Activated CD8-positive, alpha-beta memory T cell treated with anti-CD3 and anti-CD28 coated beads for 24 hours (primary cell): ENCODE measurements around the gene TUBGCP6.

ENCODE experiments used
- DNase-seq: peaks from one replicate; pipeline ENCODE4 v3.0.0-alpha.2; 2020

The TUBGCP6 gene

DNA sequence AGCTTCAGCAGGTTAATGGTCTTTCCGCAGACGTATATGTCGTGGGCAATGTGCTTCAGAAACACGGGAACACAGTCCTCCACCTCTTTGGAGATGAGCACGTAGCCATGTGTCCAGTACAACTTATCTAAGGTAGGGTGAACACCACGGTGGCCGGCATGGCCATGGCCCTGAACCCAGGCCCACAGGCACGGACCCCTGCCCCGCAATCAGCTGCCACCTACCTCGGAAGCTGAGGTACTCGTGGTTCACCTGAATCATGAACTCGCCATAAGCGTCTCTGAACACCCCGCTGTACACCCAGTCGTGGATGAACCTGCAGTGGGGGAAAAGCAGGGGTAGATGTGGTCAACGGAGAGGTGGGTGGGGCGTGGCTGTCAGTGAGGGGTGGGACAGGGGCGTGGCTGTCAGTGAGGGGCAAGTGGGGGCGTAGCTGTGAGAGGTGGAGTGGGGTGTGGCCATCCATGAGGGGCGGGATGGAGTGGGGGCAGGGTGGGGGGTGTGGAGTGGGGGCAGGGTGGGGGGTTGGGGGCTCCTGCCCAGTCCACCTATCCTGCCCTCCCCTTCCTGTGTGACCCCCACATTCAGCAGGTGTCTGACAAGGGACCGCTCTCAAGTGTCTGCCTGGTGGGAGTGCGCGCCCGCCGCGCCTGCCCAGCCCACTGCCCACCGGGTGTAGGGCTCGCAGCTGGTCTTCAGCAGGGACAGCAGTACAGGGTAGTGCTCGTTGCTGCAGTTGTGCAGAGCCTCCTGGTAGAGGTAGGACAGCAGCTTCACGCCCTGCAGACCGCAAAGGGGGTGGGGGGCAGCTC lies 18.6 kb downstream of the TUBGCP6 start:
- DNase-seq, result no peak

DNA sequence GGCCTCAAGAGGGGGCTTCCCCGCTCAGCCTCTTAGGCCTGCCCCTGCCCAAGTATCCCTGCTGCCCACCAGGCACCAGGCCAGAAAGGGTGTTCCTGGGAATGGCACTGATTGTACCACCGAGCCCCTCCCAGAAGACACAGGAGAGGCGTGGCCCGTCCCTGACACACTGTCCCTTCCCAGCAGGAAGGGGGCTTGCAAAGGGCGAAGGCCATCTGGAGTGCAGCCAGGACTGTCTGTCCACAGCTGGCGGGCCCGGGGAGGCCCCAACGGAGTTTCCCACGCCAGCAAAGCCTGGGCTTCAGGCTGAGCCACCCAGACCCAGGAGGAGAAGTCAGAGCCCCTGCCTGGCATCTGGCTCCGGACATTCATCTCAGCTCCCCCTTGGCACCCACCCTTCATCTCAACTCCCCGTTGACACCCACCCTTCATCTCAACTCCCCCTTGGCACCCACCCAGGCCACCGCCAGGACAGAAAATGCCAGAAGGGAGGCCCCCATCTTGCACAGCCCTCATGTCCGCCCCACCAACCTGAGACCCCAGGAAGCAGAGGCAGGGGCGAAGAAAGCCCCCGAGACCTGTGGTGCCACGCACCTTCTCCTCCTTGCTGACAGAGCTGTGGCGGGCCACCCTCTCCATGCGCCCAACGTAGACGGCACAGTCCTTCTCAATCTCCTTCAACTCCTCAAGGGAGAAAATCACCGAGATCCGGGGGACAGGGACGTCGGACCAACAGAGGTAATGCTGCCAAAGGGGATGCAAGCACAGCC lies 19.4 kb downstream of the TUBGCP6 start:
- no peak for DNase-seq

DNA sequence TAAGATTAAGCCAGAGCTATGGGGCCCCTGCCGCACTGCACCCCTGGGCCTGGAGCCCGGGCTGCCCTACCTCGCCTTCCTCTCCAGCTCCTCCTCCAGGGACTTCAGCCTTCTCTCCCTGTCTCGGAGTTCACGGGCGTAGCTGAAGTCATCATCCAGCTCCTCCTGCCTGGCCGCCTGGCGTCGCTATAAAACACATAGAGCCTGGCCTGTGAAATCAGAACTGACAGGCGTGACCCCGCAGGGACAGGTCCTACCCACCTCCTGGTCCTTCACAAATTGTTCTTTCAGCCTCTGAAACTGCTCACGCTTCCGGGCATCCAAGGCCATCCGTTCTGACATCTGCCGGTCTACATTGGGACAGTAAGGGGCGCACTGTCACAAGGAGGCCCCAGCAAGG lies 20.8 kb downstream of the TUBGCP6 start:
- no peak for DNase-seq

DNA sequence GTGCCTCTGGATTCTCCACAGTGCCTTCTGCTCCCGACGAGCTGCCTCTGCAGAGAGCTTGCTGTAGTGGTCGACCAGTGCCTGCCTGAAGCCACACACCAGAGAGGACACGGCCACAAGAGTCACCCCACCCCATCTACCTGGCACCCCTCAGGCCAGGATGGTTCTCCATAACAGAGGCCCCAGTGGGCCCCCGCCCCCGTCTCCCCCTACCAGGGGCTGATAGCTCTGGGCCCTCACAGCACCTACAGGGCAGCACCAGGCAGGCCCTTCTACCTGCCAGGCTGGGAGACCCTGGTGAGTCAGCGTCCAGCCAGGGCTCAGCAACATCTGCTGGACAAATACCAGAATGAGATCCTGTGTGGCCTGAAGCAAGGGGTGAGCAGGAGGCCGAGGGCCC lies 22.3 kb downstream of the TUBGCP6 start:
- DNase-seq, result no peak

DNA sequence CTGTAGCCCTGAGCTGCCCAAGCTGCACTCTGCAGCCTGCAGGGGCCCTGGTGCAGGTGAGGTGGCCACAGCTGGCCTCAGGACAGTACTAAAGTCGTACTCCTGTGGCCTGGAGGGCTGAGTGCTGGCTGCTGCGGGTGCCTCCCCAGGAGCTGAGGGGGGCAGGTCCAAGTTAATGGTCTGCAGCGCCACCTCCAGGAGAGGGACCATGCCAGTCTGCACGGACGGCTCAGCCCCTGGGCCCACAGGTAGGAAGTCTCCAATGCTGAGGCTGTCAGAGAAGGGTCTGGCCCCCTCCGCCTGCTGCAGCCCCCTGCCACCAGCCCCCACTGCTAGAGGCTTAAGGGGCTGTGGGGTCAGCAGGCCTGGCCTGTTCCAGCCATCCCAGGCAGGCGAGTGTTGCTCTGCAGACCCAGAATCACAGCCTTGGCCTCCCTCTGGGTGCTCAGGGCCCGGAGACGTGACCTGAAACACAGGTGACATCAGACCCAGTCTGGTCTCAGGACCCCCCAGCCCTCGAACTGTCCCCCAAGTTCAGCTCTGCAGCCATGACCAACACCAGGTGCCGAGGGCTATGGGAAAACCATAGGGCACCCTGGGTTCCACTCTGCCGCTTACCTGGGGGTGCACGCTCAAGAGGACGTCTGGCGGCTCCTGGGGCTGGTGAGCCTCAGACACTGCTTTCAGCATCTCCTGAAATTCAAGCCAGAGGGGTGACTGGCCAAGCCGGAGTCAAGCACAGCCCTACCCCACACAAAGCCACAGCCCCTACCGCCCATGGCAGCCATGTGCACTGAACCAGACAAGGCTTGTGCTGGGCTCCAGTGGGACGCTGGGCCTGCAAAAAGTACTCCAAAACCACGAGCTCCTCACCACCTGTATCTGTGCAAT lies 23.2 kb downstream of the TUBGCP6 start:
- DNase-seq, result no peak

DNA sequence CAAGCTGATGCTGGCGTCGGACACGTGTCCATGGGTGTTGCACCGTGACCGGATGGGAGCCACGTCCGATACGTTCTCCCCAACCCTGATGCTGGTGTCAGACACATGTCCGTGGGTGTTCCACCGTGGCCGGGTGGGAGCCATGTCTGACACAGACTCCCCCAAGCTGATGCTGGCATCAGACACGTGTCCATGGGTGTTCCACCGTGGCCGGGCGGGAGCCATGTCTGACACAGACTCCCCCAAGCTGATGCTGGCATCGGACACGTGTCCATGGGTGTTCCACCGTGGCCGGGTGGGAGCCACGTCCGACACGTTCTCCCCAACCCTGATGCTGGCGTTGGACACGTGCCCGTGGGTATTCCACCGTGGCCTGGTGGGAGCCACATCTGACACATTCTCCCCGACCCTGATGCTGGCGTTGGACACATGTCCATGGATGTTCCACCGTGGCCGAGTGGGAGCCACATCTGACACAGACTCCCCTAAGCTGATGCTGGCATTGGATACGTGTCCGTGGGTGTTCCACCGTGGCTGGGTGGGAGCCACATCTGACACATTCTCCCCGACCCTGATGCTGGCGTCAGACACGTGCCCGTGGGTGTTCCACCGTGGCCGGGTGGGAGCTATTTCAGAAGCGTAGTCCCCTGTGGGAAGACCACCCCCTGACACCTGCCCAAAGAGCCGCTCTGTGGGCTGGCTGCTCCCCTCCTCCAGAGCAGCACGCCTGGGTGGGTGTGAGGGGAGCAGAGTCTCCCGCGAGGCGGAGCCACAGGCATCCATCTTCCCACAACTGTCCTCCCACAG lies 24.0 kb downstream of the TUBGCP6 start:
- no peak for DNase-seq

DNA sequence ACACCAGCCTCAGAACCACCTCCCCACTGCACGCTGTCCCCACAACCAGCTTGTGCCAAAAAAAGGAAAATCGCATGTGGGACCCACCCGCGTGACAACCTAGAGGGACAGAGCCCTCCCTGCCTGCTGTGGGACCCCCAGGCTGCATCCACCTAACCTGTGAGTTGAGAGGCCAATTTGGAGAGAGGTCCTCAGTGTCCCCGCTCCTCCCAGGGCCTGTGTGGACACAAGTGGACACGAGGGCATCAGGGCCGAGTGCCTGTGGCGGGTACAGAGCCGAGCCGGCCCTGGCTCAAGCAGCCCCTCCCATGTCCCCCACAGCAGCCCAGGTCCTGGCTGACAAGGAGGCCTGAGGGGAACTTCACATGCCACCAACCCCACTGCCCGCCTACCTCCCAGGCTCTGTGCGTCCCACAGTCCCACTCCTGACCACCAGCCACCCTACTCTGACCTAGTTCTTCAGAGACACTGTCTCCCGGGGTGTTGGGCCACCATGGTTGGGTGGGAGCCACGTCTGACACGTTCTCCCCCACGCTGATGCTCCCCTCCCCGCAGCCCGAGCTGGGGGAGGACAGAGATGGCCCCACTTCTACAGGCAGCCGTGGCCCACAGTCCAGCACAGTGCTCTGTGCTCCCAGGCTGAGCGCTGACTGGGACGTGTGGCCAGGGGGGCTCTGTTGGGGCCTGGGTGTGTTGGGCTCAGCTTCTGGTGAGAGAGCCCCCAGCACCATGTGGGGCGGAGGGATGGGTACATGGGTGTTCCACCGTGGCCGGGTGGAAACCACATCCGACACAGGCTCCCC lies 24.8 kb downstream of the TUBGCP6 start:
- no peak for DNase-seq

DNA sequence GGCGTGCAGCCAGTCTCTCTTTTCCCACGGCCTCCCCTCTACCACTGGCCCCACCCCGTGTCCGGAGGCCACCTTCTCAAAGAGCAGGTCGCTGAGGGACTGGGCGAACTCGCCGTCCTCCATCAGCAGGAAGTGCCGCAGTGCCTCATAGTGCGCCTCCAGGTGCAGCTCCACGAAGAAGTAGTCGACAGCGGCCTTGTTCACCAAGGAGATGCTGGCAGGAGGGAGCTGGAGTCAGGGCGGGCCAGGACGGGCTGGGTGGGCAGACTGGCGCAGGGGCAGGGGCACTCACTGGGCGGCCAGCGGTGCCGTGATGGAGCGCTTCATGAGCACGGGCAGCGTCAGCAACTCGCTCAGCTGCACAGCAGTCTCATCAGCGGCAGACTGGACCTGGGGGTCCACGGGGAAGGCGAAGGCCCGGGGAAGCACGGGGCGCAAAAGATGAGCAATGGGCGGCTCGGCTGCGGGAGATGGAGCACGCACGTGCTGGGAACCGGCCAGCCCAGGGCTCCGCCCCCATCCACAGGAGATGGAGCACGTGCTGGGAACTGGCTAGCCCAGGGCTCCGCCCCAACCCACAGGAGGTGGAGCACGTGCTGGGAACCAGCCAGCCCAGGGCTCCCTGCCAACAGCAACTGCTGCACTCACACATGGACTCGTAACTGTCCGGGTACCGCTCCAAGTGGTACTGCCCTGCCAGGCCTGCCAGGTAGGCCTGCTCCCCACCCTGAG lies 25.7 kb downstream of the TUBGCP6 start:
- no peak for DNase-seq

DNA sequence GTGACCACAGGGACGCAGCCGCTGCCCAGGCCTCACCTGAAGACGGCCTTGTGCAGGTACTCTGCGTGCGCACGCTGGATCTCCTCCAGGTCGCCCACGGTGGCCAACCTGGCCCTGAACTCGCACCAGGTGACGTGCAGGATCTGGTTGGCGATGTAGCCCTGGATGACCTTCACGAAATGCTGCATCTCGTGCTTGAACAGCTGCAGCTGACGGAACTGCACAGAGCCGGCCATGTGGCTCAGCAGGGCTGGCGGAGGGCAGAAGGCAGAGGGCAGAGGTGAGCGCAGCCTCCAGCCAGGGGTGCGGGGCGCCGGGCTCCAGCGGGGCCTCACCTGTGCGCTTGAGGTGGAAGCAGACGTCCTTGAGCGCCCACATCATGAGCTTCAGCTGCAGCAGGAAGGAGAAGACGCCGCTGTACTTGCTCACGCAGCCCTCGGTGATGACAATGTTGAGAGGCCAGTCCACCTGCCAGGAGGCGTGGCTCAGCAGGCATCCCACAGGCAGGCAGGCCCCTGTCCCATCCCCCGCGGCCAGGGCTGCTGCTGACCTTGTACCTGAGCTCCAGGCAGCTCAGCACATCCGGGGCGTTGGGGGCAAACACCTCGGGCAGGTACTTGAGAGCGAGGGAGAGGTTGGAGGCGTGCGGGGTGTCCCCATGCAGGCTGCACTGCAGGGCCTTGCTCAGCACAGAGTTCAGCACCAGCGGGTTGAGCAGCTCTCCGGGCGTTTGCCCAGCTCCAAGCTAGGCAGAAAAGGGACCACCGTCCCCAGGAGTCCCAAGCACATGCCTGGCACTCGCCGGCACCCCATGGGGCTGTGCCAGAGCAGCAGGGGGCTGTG lies 26.4 kb downstream of the TUBGCP6 start:
- peak; percentile 58 for DNase-seq

DNA sequence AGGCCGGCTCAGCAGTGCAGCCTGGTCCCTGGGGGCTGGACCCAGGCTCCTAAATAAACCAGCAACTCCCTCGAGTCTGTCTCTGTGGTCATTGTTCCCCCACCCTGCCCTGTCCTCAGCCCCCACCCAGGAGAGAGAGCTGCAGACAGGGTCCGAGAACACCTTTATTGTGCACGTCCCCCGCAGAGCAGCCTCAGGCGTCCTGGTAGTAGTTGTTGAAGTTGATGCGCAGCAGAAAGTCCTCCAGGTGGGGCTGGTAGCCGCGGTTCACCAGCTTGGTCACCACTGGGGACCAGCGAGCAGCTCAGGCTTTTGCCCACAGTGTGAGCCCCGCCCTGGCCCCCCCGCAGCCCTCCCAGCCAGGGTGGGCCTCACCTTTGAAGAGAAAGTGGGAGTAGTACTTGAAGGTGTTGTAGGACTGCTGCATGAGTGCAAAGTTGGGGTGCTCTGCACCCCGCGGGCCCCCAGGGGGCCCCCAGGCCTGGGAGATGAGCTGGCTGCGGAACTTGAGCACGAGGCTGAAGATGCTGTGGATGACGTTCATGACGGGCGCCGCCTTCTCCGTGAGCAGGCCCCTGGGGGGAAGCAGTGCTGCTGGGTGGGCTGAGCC lies 27.2 kb downstream of the TUBGCP6 start:
- no peak for DNase-seq

DNA sequence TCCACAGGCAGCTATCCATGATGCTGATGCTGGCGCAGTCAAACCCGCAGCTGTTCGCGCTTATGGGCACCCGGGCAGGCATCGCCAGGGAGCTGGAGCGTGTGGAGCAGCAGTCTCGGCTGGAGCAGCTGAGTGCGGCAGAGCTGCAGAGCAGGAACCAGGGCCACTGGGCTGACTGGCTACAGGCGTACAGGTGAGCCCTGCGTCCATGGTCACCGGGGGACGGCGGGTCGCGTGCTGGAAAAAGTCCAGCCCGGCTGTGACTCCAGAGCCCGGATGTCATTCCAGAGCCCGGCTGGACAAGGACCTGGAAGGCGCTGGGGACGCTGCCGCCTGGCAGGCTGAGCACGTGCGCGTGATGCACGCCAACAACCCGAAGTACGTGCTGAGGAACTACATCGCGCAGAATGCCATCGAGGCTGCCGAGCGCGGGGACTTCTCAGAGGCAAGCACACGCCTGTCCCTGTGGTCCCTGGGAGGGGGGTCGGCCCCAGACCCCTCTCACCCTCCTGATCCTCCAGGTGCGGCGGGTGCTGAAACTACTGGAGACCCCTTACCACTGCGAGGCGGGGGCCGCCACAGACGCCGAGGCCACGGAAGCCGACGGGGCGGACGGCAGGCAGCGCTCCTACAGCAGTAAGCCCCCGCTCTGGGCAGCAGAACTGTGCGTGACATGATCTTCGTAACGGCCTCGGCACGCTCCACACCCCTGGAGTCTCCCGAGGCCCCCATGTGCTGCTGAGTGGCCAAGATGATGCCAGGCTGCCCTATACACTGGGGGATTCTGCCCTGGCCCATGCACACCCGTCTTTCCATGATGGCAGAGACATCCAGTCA lies 27.9 kb downstream of the TUBGCP6 start:
- no peak for DNase-seq

DNA sequence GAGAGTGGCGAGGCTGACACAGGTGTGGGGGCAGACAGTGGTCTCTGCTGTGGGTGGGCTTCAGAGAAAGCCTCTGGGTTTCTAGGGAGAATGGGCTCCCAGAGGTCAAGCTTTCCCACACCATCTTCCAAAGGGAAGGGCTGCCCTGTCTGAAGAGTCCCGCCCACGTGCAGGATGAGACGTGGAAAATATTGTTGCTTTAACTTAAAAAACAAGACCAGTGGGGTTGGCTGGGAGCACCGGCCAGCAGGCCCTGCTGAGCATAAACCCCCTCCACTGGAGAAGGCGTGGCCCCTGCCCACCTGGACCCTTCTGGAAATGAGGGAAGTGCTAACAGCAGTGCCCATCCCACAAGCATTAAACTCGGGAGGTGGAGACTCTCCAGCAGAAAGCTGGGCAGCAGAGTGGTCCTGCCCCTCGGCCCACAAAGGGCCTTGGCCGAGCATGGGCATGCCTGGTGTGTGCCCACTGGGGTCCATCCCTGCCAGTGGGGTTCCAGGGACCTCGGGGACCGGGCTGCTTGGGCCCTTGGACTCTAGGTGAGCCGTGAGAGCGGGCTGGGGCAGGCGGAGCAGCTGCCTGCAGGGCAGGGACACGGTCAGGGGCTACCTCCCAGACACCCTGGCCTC lies 28.7 kb downstream of the TUBGCP6 start:
- DNase-seq, result no peak

DNA sequence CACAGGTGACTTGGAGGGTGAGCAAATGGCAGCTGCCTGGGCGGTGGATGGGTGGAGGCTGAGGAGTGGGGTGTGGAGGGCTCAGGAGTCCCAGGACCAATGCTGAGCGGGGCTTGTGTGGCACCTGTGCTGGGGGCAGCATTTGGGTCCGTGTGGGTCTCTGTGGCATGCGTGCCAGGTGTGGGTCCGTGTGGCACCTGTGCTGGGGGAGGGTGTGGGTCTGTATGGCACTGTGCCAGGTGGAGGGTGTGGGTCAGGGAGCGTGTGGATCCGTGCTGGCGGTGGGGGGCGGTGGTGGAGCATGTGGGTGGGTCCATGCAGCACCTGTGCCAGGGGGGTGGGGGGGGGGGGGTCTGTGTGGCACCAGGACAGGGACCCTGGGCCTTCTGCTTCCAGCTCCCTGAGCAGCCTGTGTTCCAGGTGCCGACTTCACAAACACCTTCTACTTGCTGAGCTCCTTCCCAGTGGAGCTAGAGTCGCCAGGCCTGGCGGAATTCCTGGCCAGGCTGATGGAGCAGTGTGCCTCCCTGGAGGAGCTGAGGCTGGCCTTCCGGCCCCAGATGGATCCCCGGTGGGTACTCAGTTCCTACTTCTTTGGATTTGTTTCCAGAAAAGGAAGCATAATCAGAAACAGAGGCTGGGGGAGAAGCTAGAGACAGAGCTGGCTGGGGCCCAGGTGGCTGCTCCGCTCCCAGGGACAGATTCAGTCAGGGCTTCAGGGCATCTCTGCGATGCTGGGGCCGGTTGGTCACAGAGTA lies 29.3 kb downstream of the TUBGCP6 start:
- no peak for DNase-seq

DNA sequence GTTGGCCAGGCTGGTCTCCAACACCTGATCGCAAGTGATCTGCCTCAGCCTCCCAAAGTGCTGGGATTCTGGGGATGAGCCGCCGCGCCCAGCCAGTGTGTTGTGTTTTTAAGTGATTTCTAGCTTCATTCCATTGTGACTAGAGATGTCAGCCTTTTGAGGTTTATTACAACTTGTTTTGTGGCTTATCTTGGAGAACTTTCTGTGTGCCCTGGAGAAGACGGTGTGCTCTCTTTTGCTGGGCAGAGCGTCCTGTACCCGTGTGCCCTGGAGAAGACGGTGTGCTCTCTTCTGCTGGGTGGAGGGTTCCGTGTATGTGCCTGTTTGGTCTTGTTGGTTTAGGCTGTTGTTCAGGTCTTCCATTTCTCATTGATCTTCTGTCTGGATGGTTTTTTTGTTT lies 31.6 kb downstream of the TUBGCP6 start:
- DNase-seq, result no peak

DNA sequence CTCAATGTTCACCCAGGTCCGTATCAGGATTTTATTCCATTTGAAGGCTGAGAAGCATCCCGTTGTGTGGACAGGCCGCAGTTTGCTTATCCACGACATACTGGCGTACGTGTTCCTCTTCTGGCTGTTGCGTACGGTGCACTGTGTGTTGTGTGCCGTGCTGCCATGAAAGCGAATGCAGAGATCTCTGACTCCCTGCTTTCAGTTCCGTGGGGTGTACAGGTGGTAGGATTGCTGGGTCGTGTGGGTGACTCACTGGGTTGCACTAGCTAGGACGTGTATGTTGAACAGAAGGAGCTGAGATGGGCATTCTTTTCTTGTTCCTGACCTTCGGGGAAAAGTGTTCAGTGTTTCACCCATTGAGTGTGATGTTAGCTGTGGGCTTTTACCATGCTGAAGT lies 33.7 kb downstream of the TUBGCP6 start:
- DNase-seq, result no peak

DNA sequence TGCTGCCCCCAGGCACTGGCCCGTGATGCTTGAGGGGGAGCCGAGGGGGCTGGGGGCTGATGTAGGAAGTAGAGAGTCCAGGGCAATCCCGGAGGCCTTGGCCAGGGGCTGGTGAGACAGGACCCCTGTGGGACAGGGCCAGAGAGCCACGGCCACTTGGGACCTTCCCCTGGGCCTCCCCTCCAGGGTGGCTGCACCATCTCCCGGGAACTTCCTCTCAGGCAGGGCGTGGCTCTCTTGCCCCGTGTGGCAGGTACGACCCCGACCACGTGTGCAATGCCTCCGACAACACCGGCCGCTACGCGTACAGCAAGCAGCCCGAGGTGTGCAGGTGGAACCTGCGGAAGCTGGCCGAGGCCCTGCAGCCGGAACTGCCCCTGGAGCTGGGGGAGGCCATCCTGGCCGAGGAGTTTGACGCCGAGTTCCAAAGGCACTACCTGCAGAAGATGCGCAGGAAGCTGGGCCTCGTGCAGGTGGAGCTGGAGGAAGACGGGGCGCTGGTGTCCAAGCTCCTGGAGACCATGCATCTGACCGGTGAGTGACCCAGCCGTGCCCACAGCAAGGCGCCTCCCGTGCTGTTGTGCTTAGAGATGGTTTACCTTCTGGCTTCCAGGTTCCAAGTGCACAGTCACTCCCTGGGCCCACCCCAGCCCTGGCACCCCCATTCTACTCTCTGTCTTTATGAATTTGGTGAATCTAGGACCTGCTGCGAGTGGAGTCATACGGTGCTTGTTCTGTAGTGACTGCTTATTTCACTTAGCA lies 34.3 kb downstream of the TUBGCP6 start:
- DNase-seq, result no peak
